Naive thymus-derived CD4-positive, alpha-beta T cell (primary cell): ENCODE measurements around the gene ACVR1B. TPM values are rescaled to one million over a fixed set of nuclear protein-coding genes. Genes with fewer than 3 reads are reported as not detected.
A peak's percentile ranks its signal among the peaks of the same experiment; 100 is the strongest.

Experiments used
- ATAC-seq: fragments of 150-1000 bp; cut with Tn5 transposase; 2 replicates; pipeline ENCODE4 v1.10.0; 2021; ENCODE audit warnings: mild to moderate bottlenecking, moderate library complexity
- CTCF ChIA-PET: fragments of 350-600 bp; sonication (Branson Sonifier 250); formaldehyde crosslinking; loops from one replicate; lab custom pipeline; 2021; ENCODE audit warnings: antibody characterized with exemption; lab: Charles Lee
- POLR2A ChIA-PET: fragments of 350-600 bp; sonication (Branson Sonifier 250); formaldehyde crosslinking; loops from one replicate; lab custom pipeline; 2021; ENCODE audit warnings: antibody characterized with exemption, inconsistent platforms; lab: Charles Lee
- DNase-seq, 9 donors: peaks; one replicate each; pipeline versions ENCODE4 v3.0.0 to v3.0.0-alpha.2; 2020 to 2022; ENCODE audit warnings: mixed read lengths in 1 of 9
- H3K27ac ChIP-seq: one replicate; pipeline ENCODE4 v1.7.0; 2013; ENCODE audit warnings: mild to moderate bottlenecking, low read depth, low read length, moderate library complexity
- H3K27me3 ChIP-seq, 2 donors: one replicate each; pipeline ENCODE4 v1.7.0; 2013; ENCODE audit warnings: low read length in 2 of 2, mild to moderate bottlenecking in 2 of 2, moderate library complexity in 2 of 2; ENCODE audit not compliant: control insufficient read depth in 2 of 2, insufficient read depth in 2 of 2
- H3K36me3 ChIP-seq, 3 experiments: 1 replicate in 2 of 3; 2 replicates in 1 of 3; pipeline ENCODE4 v1.7.0; 2013; ENCODE audit warnings: low read length in 3 of 3, mild to moderate bottlenecking in 3 of 3, moderate library complexity in 1 of 3; ENCODE audit not compliant: insufficient read depth in 3 of 3, control insufficient read depth in 2 of 3
- H3K4me1 ChIP-seq, 2 donors: one replicate each; pipeline ENCODE4 v1.7.0; 2013; ENCODE audit warnings: low read length in 2 of 2, mild to moderate bottlenecking in 2 of 2, moderate library complexity in 1 of 2; ENCODE audit not compliant: control insufficient read depth in 2 of 2, insufficient read depth in 2 of 2
- H3K4me3 ChIP-seq: 2 replicates; pipeline ENCODE4 v1.7.0; 2013; ENCODE audit warnings: mild to moderate bottlenecking, low read length
- H3K9me3 ChIP-seq, 3 experiments: 1 replicate in 2 of 3; 2 replicates in 1 of 3; pipeline ENCODE4 v1.7.0; 2013; ENCODE audit warnings: low read length in 3 of 3; ENCODE audit not compliant: control insufficient read depth in 2 of 3
- H3K27ac Mint-ChIP-seq, 9 donors: one replicate each; pipeline ENCODE4 v1.8.0; 2020 to 2022; ENCODE audit warnings: mixed read lengths in 9 of 9, mild to moderate bottlenecking in 8 of 9, moderate library complexity in 5 of 9, inconsistent platforms in 2 of 9
- H3K27me3 Mint-ChIP-seq, 5 donors: one replicate each; pipeline ENCODE4 v1.8.0; 2021 to 2022; ENCODE audit warnings: mixed read lengths in 5 of 5, mild to moderate bottlenecking in 1 of 5
- H3K36me3 Mint-ChIP-seq, 5 donors: one replicate each; pipeline ENCODE4 v1.8.0; 2020 to 2022; ENCODE audit warnings: mixed read lengths in 5 of 5, mild to moderate bottlenecking in 3 of 5, inconsistent platforms in 1 of 5
- H3K4me1 Mint-ChIP-seq, 7 donors: one replicate each; pipeline ENCODE4 v1.8.0; 2020 to 2022; ENCODE audit warnings: mixed read lengths in 7 of 7, mild to moderate bottlenecking in 3 of 7, inconsistent platforms in 1 of 7
- H3K4me3 Mint-ChIP-seq, 10 donors: one replicate each; pipeline ENCODE4 v1.8.0; 2020 to 2022; ENCODE audit warnings: mild to moderate bottlenecking in 10 of 10, mixed read lengths in 10 of 10, moderate library complexity in 6 of 10, inconsistent platforms in 2 of 10
- H3K9me3 Mint-ChIP-seq, 11 donors: one replicate each; pipeline ENCODE4 v1.8.0; 2020 to 2022; ENCODE audit warnings: mixed read lengths in 11 of 11, mild to moderate bottlenecking in 4 of 11, inconsistent platforms in 1 of 11, moderate library complexity in 1 of 11
- intact Hi-C, 2 donors: fragments of 100-400 bp; cut with micrococcal nuclease; formaldehyde crosslinking; loops; one replicate each; pipeline ENCODE4 v1.15.1; 2023
- polyA plus RNA-seq, 2 donors: library from polyadenylated mRNA; unstranded; fragments of 300-500 nt; fragmentation: Illumina TruSeq; gene quantifications; one replicate each; pipeline ENCODE4 v1.2.3, GENCODE V29; 2021
- total RNA-seq, 6 experiments: library from RNA in 5 of 6; stranded (reverse) in 5 of 6; gene quantifications; 1 replicate in 5 of 6; 2 replicates in 1 of 6; pipeline ENCODE4 v1.2.3 and lab custom pipeline; 2021 to 2026

The ACVR1B gene
- total and polyA plus RNA-seq, 7 experiments from 2014 or later: 2.5 to 14.8 (median 12.8) TPM

DNA sequence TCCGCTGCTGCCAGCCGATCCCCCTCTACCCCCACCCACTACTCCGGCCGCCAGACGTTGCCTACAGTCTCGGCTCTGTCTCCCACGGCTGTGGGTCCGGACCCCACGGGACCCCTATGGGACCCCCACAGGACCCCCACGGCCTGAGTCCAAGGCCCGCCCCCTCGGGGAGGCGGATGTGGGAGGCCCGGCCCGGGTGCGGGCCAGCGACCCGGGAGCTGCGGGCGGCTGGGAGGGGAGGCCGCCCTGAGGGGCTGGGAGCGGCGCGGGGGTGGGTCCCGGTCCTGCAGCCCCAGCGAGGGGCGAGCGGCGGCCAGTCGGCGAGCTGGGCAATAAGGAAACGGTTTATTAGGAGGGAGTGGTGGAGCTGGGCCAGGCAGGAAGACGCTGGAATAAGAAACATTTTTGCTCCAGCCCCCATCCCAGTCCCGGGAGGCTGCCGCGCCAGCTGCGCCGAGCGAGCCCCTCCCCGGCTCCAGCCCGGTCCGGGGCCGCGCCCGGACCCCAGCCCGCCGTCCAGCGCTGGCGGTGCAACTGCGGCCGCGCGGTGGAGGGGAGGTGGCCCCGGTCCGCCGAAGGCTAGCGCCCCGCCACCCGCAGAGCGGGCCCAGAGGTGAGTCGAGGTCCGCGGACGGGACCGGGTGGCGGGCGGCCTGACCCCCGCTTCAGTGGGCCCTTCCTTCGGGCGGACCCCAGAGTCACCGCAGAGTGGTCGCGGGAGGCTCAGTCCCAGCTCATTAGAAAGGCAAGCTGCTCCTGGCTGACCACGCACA lies 44.2 kb upstream of the ACVR1B start, which contains the start of gene ACVRL1:
ACVRL1 (plus strand) TSS at position 422 of the 773 bp plus-strand sequence. CDS start 4,971 bp downstream, outside the sequence.
- no peaks in the 10 kb centered on the region for H3K36me3 ChIP-seq
- POLR2A ChIA-PET: no interaction called here
- no peak within 1 kb of the TSS for H3K4me3 ChIP-seq
- no peaks in the 10 kb centered on the region for H3K4me1 ChIP-seq
- Mint-ChIP-seq H3K27me3 (peaks cover 21 to 49% (median 23%) of the 10 kb centered on the region in 5 donors), H3K36me3 (no peaks in the 10 kb centered on the region), H3K4me1 (peaks cover 0 to 9% (median 6%) of the 10 kb centered on the region in 7 donors), H3K4me3 (peak within 1 kb of the TSS in 6 of 10 donors; percentile 15 to 73 (median 30)), H3K9me3 (peaks cover 0 to 2% (median 0%) of the 10 kb centered on the region in 11 donors), H3K27ac (peak within 1 kb of the TSS in 1 of 9 donors; percentile 24)
- CTCF ChIA-PET: no interaction called here
- ATAC-seq (peak; percentile 21), DNase-seq (no peak)
- peaks cover 0 to 4% of the 10 kb centered on the region in 2 donors for H3K27me3 ChIP-seq
- H3K27ac ChIP-seq: no peak within 1 kb of the TSS
- no peaks in the 10 kb centered on the region for H3K9me3 ChIP-seq
- intact Hi-C loops: no loop called here

DNA sequence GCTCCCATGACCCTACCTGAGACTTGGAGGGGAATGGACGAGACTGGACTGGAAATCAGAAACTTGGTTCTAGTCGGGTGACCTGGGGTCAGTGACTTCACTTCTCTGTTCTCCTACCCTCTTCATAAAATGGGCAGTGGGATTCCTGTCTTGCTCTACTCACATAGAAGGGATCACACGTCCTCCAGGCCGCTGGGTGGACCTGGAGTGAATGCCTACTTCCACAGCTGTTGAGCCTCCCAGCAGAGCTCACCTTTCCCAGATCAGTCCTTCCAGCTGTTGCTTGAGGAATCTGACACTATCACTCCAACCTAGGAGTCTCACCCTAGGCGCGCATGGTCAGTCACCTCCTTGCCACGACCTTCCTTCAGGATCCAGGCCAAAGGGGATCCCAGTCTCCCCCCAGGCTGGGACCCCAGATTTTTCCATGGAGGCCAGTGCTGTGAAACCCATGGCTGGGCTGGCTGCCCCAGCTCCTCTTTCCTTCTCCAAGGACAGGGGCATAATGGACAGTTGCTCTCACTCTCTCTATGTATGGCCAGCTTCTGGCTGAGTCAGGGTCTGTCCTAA lies 43.6 kb upstream of the ACVR1B start:
- Mint-ChIP-seq H3K27me3 (peaks cover 21 to 49% (median 23%) of the 10 kb centered on the region in 5 donors), H3K4me1 (peaks cover 0 to 9% (median 6%) of the 10 kb centered on the region in 7 donors), H3K27ac (peak overlapping the region in 1 of 9 donors; percentile 24), H3K4me3 (peak overlapping the region in 6 of 10 donors; percentile 15 to 73 (median 30)), H3K36me3 (no peaks in the 10 kb centered on the region), H3K9me3 (peaks cover 0 to 2% (median 0%) of the 10 kb centered on the region in 11 donors)
- ChIA-PET CTCF (no interaction called here), POLR2A (no interaction called here)
- Histone ChIP-seq H3K9me3 (no peaks in the 10 kb centered on the region), H3K4me3 (no peak overlapping the region), H3K27ac (no peak overlapping the region), H3K36me3 (no peaks in the 10 kb centered on the region), H3K4me1 (no peaks in the 10 kb centered on the region), H3K27me3 (peaks cover 0 to 4% of the 10 kb centered on the region in 2 donors)
- intact Hi-C loops: no loop called here
- DNase-seq (no peak), ATAC-seq (no peak)

DNA sequence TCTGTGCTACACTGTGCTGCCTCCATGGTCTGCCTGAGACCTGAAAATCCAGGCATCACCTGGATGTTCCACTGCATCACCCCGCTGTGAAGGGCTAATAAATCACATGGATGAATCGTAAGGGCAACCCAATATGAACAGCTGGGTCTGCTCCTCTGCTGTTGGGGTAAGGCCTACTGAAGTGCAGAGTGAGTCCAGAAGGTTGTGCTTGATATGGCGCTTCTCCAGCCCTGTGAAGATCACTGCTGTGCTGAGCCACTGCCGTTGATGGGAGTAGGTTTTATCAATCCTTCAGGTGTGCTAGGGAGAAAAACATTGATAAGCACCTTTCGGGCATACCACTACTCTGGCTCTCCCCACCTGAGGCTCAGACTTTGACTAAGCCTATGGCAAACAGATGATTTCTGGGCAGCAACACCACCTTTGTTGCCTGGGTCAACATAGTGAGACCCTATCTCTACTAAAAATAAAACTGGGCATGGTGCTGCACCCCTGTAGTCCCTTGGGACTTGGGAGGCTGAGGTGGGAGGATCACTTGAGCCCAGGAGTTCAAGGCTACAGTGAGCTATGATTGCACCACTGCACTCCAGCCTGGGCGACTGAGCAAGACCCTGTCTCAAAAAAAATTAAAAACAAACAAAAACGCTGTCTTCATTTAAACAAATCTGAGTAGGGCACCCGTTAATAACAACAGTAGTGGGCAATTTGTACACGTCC lies 42.5 kb upstream of the ACVR1B start:
- Mint-ChIP-seq H3K9me3 (peaks cover 0 to 3% (median 0%) of the 10 kb centered on the region in 11 donors), H3K4me1 (peaks cover 0 to 11% (median 6%) of the 10 kb centered on the region in 7 donors), H3K36me3 (no peaks in the 10 kb centered on the region), H3K4me3 (no peak overlapping the region), H3K27ac (no peak overlapping the region), H3K27me3 (peaks cover 21 to 44% (median 23%) of the 10 kb centered on the region in 5 donors)
- no peaks in the 10 kb centered on the region for H3K9me3 ChIP-seq
- CTCF ChIA-PET: no interaction called here
- peaks cover 0 to 4% of the 10 kb centered on the region in 2 donors for H3K27me3 ChIP-seq
- H3K4me3 ChIP-seq: no peak overlapping the region
- no peaks in the 10 kb centered on the region for H3K36me3 ChIP-seq
- POLR2A ChIA-PET: no interaction called here
- ATAC-seq (no peak), DNase-seq (no peak)
- intact Hi-C loops: no loop called here
- H3K27ac ChIP-seq: no peak overlapping the region
- no peaks in the 10 kb centered on the region for H3K4me1 ChIP-seq

DNA sequence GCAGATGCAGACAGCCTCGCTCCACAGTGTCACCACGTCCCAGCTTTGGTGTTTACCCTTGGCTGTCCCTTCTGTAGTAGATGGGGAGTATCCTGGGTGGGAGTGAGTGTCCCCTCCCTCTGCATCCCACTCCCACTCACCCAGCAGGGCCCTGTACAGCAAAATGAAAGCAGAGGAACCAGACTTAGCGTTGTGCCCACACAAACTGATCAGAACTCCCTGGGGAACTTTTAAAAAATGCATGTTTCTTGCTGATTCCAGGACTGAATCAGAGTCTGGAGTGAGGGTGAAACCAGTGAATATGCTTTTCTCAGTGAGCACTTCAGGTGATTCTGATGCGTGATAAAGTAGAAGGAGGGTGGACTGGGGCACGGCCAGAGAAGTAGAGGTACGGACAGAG lies 41.3 kb upstream of the ACVR1B start:
- CTCF ChIA-PET: no interaction called here
- Histone ChIP-seq H3K4me3 (no peak overlapping the region), H3K36me3 (no peaks in the 10 kb centered on the region), H3K4me1 (no peaks in the 10 kb centered on the region), H3K9me3 (no peaks in the 10 kb centered on the region), H3K27me3 (peaks cover 0 to 4% of the 10 kb centered on the region in 2 donors), H3K27ac (no peak overlapping the region)
- no peaks in the 10 kb centered on the region for H3K36me3 Mint-ChIP-seq
- H3K9me3 Mint-ChIP-seq: peaks cover 0 to 3% (median 0%) of the 10 kb centered on the region in 11 donors
- ATAC-seq (no peak), DNase-seq (no peak)
- H3K4me3 Mint-ChIP-seq: no peak overlapping the region
- no peak overlapping the region for H3K27ac Mint-ChIP-seq
- H3K4me1 Mint-ChIP-seq: peaks cover 0 to 11% (median 6%) of the 10 kb centered on the region in 7 donors
- intact Hi-C loops: no loop called here
- H3K27me3 Mint-ChIP-seq: peaks cover 21 to 39% (median 23%) of the 10 kb centered on the region in 5 donors
- POLR2A ChIA-PET: no interaction called here

DNA sequence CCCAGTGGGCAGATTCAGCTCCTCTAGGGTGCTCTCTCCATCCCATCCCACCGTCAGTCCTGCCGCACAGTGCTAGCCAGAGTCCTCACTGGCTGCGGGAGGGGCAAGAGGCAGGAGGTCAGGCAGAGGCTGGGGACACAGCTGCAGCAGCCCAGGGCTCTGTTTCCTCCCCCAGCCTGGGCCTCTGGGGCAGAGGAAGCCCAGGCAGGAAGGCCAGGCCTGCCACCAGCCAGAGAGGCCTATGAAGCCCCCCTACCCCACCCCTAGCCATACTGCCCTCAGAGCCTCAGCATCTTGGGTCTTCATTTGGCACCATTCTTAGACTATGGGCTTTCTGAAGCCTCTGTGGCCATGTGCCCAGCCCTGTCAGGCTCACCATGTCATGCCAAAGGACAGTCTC lies 40.8 kb upstream of the ACVR1B start:
- no peak overlapping the region for H3K4me3 ChIP-seq
- H3K27me3 Mint-ChIP-seq: peaks cover 19 to 36% (median 23%) of the 10 kb centered on the region in 5 donors
- DNase-seq (no peak), ATAC-seq (no peak)
- no peak overlapping the region for H3K27ac ChIP-seq
- H3K4me3 Mint-ChIP-seq: no peak overlapping the region
- no peaks in the 10 kb centered on the region for H3K9me3 ChIP-seq
- POLR2A ChIA-PET: no interaction called here
- H3K4me1 Mint-ChIP-seq: peaks cover 0 to 11% (median 6%) of the 10 kb centered on the region in 7 donors
- CTCF ChIA-PET: no interaction called here
- peaks cover 0 to 3% (median 0%) of the 10 kb centered on the region in 11 donors for H3K9me3 Mint-ChIP-seq
- no peaks in the 10 kb centered on the region for H3K36me3 ChIP-seq
- H3K27me3 ChIP-seq: peaks cover 0 to 4% of the 10 kb centered on the region in 2 donors
- no peaks in the 10 kb centered on the region for H3K4me1 ChIP-seq
- intact Hi-C loops: no loop called here
- H3K36me3 Mint-ChIP-seq: no peaks in the 10 kb centered on the region
- no peak overlapping the region for H3K27ac Mint-ChIP-seq

DNA sequence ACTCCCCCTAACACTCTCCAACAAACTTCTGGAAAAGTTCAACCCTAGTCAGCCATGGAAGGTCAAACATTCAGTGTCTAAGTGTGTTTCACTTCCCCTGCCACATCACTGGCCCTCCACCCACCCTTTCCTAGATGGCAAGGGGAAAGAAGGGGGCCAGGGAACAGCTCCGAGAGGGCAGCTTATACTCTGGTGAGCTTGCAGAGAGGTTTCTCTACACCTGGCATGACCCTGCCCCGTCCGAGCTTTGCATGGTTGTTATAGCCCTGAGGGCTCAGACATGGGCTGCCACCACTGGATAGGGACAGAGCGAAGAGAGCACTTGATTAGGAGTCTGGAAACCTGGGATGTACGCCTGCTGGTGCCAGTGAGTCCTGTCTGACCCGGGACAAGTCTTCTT lies 40.2 kb upstream of the ACVR1B start:
- peaks cover 0 to 5% (median 0%) of the 10 kb centered on the region in 11 donors for H3K9me3 Mint-ChIP-seq
- POLR2A ChIA-PET: no interaction called here
- H3K27me3 ChIP-seq: peaks cover 0 to 4% of the 10 kb centered on the region in 2 donors
- H3K27ac ChIP-seq: no peak overlapping the region
- no peak overlapping the region for H3K4me3 Mint-ChIP-seq
- intact Hi-C loops: no loop called here
- peaks cover 15 to 32% (median 18%) of the 10 kb centered on the region in 5 donors for H3K27me3 Mint-ChIP-seq
- H3K27ac Mint-ChIP-seq: no peak overlapping the region
- DNase-seq (no peak), ATAC-seq (no peak)
- no peak overlapping the region for H3K4me3 ChIP-seq
- peaks cover 0 to 9% (median 6%) of the 10 kb centered on the region in 7 donors for H3K4me1 Mint-ChIP-seq
- CTCF ChIA-PET: interaction anchor here (1.2 to 1.6 kb wide), 2 partner anchors 11 to 69 kb away, joined by 3 read pairs; no protein-coding TSS in a partner anchor
- H3K4me1 ChIP-seq: no peaks in the 10 kb centered on the region
- no peaks in the 10 kb centered on the region for H3K9me3 ChIP-seq
- no peaks in the 10 kb centered on the region for H3K36me3 Mint-ChIP-seq
- no peaks in the 10 kb centered on the region for H3K36me3 ChIP-seq
